ENCODE measurements around the gene BTK. TPM values are rescaled to one million over a fixed set of nuclear protein-coding genes. Genes with fewer than 3 reads are reported as not detected.

Gene BTK
- total and polyA plus RNA-seq, 2 experiments from 2014 or later = 0.06 TPM

GRCh38 chrX:101399825-101400224, 13.8 kb upstream of the BTK start:
- H3K36me3 ChIP-seq = no peaks in the 10 kb centered on the region
- no peak overlapping the region for H3K27ac ChIP-seq
- H3K4me1 ChIP-seq (ENCODE audit: low read depth) = peaks cover 4% of the 10 kb centered on the region

GRCh38 chrX:101398694-101399093, 12.7 kb upstream of the BTK start:
- no peak overlapping the region for H3K4me3 ChIP-seq
- H3K27me3 ChIP-seq = no peaks in the 10 kb centered on the region
- H3K9me3 ChIP-seq (ENCODE audit: low read depth) = no peaks in the 10 kb centered on the region
- no peak for TF ChIP-seq CTCF (IDR thresholded peaks at IDR 0.05; ENCODE audit: low read depth, low read length)
- H3K27ac ChIP-seq = peak overlapping the region; percentile 44
- DNase-seq (ENCODE audit: low read depth in 1 of 2, low spot score in 1 of 2) = no peak
- peaks cover 4% of the 10 kb centered on the region for H3K4me1 ChIP-seq (ENCODE audit: low read depth)
- peaks cover under 1% of the 10 kb centered on the region for H3K36me3 ChIP-seq

More at GRCh38 chrX:101399825-101400224, 13.8 kb upstream of the BTK start:
- no peak for DNase-seq (ENCODE audit: low read depth in 1 of 2, low spot score in 1 of 2)
- no peak overlapping the region for H3K4me3 ChIP-seq
- no peaks in the 10 kb centered on the region for H3K27me3 ChIP-seq
- TF ChIP-seq CTCF (IDR thresholded peaks at IDR 0.05; ENCODE audit: low read depth, low read length) = no peak
- H3K9me3 ChIP-seq (ENCODE audit: low read depth) = no peaks in the 10 kb centered on the region

- H3K4me3 ChIP-seq = no peak overlapping the region
- no peaks in the 10 kb centered on the region for H3K9me3 ChIP-seq (ENCODE audit: low read depth)
- no peak for TF ChIP-seq CTCF (IDR thresholded peaks at IDR 0.05; ENCODE audit: low read depth, low read length)
- H3K27me3 ChIP-seq = no peaks in the 10 kb centered on the region
- peak overlapping the region; percentile 66 for H3K27ac ChIP-seq
- DNase-seq (ENCODE audit: low read depth in 1 of 2, low spot score in 1 of 2) = peak; percentile 30 to 41
- H3K36me3 ChIP-seq = peaks cover 3% of the 10 kb centered on the region
- H3K4me1 ChIP-seq (ENCODE audit: low read depth) = peaks cover 4% of the 10 kb centered on the region
These were observed 11.8 kb upstream of the BTK start for GRCh38 chrX:101397779-101398178.

- Histone ChIP-seq H3K9me3 (ENCODE audit: low read depth) (no peaks in the 10 kb centered on the region), H3K27me3 (no peaks in the 10 kb centered on the region), H3K4me3 (no peak overlapping the region), H3K4me1 (ENCODE audit: low read depth) (peaks cover 4% of the 10 kb centered on the region), H3K36me3 (peaks cover 6% of the 10 kb centered on the region), H3K27ac (no peak overlapping the region)
- TF ChIP-seq CTCF (IDR thresholded peaks at IDR 0.05; ENCODE audit: low read depth, low read length) = no peak
- peak in 1 of 2 donors; percentile 40 for DNase-seq (ENCODE audit: low read depth in 1 of 2, low spot score in 1 of 2)
These were observed 9.8 kb upstream of the BTK start for GRCh38 chrX:101395789-101396188.

GRCh38 chrX:101394372-101394771, 8.4 kb upstream of the BTK start:
- Histone ChIP-seq H3K27me3 (no peaks in the 10 kb centered on the region), H3K9me3 (ENCODE audit: low read depth) (no peaks in the 10 kb centered on the region), H3K4me3 (no peak overlapping the region), H3K36me3 (peaks cover 6% of the 10 kb centered on the region), H3K27ac (no peak overlapping the region), H3K4me1 (ENCODE audit: low read depth) (peaks cover 4% of the 10 kb centered on the region)
- no peak for DNase-seq (ENCODE audit: low read depth in 1 of 2, low spot score in 1 of 2)
- no peak for TF ChIP-seq CTCF (IDR thresholded peaks at IDR 0.05; ENCODE audit: low read depth, low read length)

All from cardiac muscle cell (in vitro differentiated cells and primary cell).